Suprapubic skin (tissue), 4 donors: Measurements from ENCODE around the gene GFY. TPM values are rescaled to one million over a fixed set of nuclear protein-coding genes. Genes with fewer than 3 reads are reported as not detected.

Source experiments
- DNase-seq, 2 donors: peaks; one replicate each; pipeline ENCODE4 v3.0.0-alpha.2; 2019; ENCODE audit warnings: low spot score in 2 of 2
- H3K27ac ChIP-seq: fragments of 200-600 bp; sonication (generic); one replicate; pipeline ENCODE4 v1.5.1; 2019
- H3K27me3 ChIP-seq: fragments of 200-600 bp; sonication (generic); one replicate; pipeline ENCODE4 v1.5.1; 2019
- H3K36me3 ChIP-seq: fragments of 200-600 bp; sonication (generic); one replicate; pipeline ENCODE4 v1.5.1; 2019
- H3K4me1 ChIP-seq: fragments of 200-600 bp; sonication (generic); one replicate; pipeline ENCODE4 v1.5.1; 2019
- H3K4me3 ChIP-seq: fragments of 200-600 bp; sonication (generic); one replicate; pipeline ENCODE4 v1.5.1; 2019; ENCODE audit warnings: mild to moderate bottlenecking
- H3K9me3 ChIP-seq: fragments of 200-600 bp; sonication (generic); one replicate; pipeline ENCODE4 v1.5.1; 2019
- CTCF ChIP-seq, 2 donors: fragments of 200-600 bp in 1 of 2; fragments of 450-650 bp in 1 of 2; sonication (generic) in 1 of 2; IDR thresholded peaks; one replicate each; pipeline ENCODE4 v1.5.1; 2016 to 2019; ENCODE audit warnings: antibody characterized with exemption in 2 of 2, mild to moderate bottlenecking in 1 of 2, moderate library complexity in 1 of 2
- EP300 ChIP-seq: sonication (generic); formaldehyde crosslinking; IDR thresholded peaks from one replicate; pipeline ENCODE4 v1.6.1; 2017; ENCODE audit warnings: antibody characterized with exemption
- POLR2A ChIP-seq, 2 donors: fragments of 450-650 bp; IDR thresholded peaks; one replicate each; pipeline ENCODE4 v1.6.1; 2017; ENCODE audit warnings: antibody characterized with exemption in 2 of 2, mild to moderate bottlenecking in 2 of 2, moderate library complexity in 2 of 2
- POLR2AphosphoS5 ChIP-seq, 3 donors: sonication (generic); formaldehyde crosslinking; IDR thresholded peaks; one replicate each; pipeline ENCODE4 v1.6.1; 2017; ENCODE audit warnings: antibody characterized with exemption in 3 of 3
- WGBS: methylation state at CpG from one replicate; pipeline ENCODE4 v1.1.5; 2018; 5-methylcytosine and 5-hydroxymethylcytosine counted together
- total RNA-seq, 4 donors: library from RNA; depleted of rRNA; stranded (reverse); fragments of >200 nt; gene quantifications; one replicate each; pipeline ENCODE4 v1.1.0, GENCODE V29; 2016

GFY gene
- total RNA-seq, 4 donors from 2014 or later, result not detected

- peaks cover 55% of the 10 kb centered on the region for H3K27me3 ChIP-seq
- no peak overlapping the region for H3K27ac ChIP-seq
- 64% methylated on average over 2 of the region's 2 CpGs for WGBS
- H3K4me1 ChIP-seq, result peaks cover 2% of the 10 kb centered on the region
- no peak overlapping the region for H3K4me3 ChIP-seq
- H3K36me3 ChIP-seq, result no peaks in the 10 kb centered on the region
- no peaks in the 10 kb centered on the region for H3K9me3 ChIP-seq
- DNase-seq, result no peak
- TF ChIP-seq POLR2AphosphoS5 (IDR thresholded peaks at IDR 0.05) (no peak), POLR2A (IDR thresholded peaks at IDR 0.05) (no peak), CTCF (IDR thresholded peaks at IDR 0.05) (no peak), EP300 (no peak)
Observed at GRCh38 chr19:49415810-49416200, 9.4 kb upstream of the GFY start.

- peaks cover 67% of the 10 kb centered on the region for H3K27me3 ChIP-seq
- WGBS, result 68% methylated on average over 2 of the region's 7 CpGs
- TF ChIP-seq EP300, result no peak
- no peak for TF ChIP-seq CTCF (IDR thresholded peaks at IDR 0.05)
- no peak for TF ChIP-seq POLR2A (IDR thresholded peaks at IDR 0.05)
- no peak for TF ChIP-seq POLR2AphosphoS5 (IDR thresholded peaks at IDR 0.05)
Observed at GRCh38 chr19:49417088-49417487, 8.1 kb upstream of the GFY start.

GRCh38 chr19:49418511-49418910, 6.7 kb upstream of the GFY start:
- TF ChIP-seq EP300, result no peak
- TF ChIP-seq POLR2A (IDR thresholded peaks at IDR 0.05), result no peak
- no peak for TF ChIP-seq POLR2AphosphoS5 (IDR thresholded peaks at IDR 0.05)
- no peak for TF ChIP-seq CTCF (IDR thresholded peaks at IDR 0.05)
- Histone ChIP-seq H3K4me3 (no peak overlapping the region), H3K36me3 (no peaks in the 10 kb centered on the region), H3K27ac (no peak overlapping the region), H3K9me3 (no peaks in the 10 kb centered on the region), H3K4me1 (peaks cover 27% of the 10 kb centered on the region), H3K27me3 (peaks cover 82% of the 10 kb centered on the region)
- no peak for DNase-seq
- 89% methylated on average over 5 of the region's 5 CpGs for WGBS

More at GRCh38 chr19:49417088-49417487, 8.1 kb upstream of the GFY start:
- Histone ChIP-seq H3K9me3 (no peaks in the 10 kb centered on the region), H3K4me3 (no peak overlapping the region), H3K36me3 (no peaks in the 10 kb centered on the region), H3K27ac (no peak overlapping the region), H3K4me1 (peaks cover 12% of the 10 kb centered on the region)
- no peak for DNase-seq

GRCh38 chr19:49419173-49419572, 6.0 kb upstream of the GFY start:
- TF ChIP-seq CTCF (IDR thresholded peaks at IDR 0.05), result no peak
- TF ChIP-seq EP300, result no peak
- no peak for TF ChIP-seq POLR2A (IDR thresholded peaks at IDR 0.05)
- no peak for TF ChIP-seq POLR2AphosphoS5 (IDR thresholded peaks at IDR 0.05)
- DNase-seq, result no peak
- no peak overlapping the region for H3K4me3 ChIP-seq
- no peaks in the 10 kb centered on the region for H3K9me3 ChIP-seq
- 75% methylated on average over 2 of the region's 2 CpGs for WGBS
- H3K27me3 ChIP-seq, result peaks cover 88% of the 10 kb centered on the region
- H3K36me3 ChIP-seq, result no peaks in the 10 kb centered on the region
- no peak overlapping the region for H3K27ac ChIP-seq
- H3K4me1 ChIP-seq, result peaks cover 31% of the 10 kb centered on the region

GRCh38 chr19:49420227-49420626, 5.0 kb upstream of the GFY start:
- H3K4me3 ChIP-seq, result no peak overlapping the region
- H3K36me3 ChIP-seq, result no peaks in the 10 kb centered on the region
- no peak for TF ChIP-seq CTCF (IDR thresholded peaks at IDR 0.05)
- no peak for TF ChIP-seq POLR2AphosphoS5 (IDR thresholded peaks at IDR 0.05)
- TF ChIP-seq POLR2A (IDR thresholded peaks at IDR 0.05), result no peak
- TF ChIP-seq EP300, result no peak
- H3K9me3 ChIP-seq, result no peaks in the 10 kb centered on the region
- no peak overlapping the region for H3K27ac ChIP-seq
- peaks cover 94% of the 10 kb centered on the region for H3K27me3 ChIP-seq
- DNase-seq, result no peak
- H3K4me1 ChIP-seq, result peaks cover 31% of the 10 kb centered on the region
- WGBS, result 71% methylated on average over 2 of the region's 2 CpGs
